Measurements from ENCODE around the gene GABARAP. TPM values are rescaled to one million over a fixed set of nuclear protein-coding genes. Genes with fewer than 3 reads are reported as not detected.

GABARAP gene
- total and polyA plus RNA-seq, 12 donors = 440 to 733 (median 517) TPM

DNA sequence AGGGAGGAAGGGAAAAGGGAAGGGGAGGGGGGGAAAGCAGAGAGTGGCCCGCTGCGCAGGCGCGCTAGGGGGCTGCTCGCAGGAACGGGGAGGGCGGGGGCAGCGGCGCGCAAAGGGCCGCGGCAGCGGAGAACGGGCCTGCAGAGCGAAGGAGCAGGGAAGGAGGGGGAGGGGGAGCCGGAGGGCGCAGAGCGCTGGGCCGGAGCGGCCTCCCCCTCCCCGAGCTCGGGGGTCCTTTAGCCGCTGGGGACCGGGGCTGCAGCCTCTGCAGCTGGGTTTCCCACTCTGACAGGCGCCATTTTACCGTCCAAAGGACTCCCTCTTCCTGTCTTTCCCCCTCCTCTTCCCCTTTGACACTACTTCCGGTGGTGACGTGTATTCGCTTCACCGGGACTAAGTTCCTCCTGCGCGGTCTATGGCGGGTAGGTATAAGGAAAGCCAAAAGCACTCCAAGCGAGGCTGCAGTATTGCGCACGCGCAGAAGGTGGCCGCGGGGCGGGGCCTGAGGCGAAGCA lies 9.5 kb upstream of the GABARAP start, which contains the start of gene CTDNEP1:
Gene CTDNEP1, minus strand, starts transcription at position 74 of the 515 bp plus-strand sequence. CDS start 438 bp downstream, outside the sequence.
- Histone ChIP-seq H3K4me1 (peaks cover 13 to 57% (median 41%) of the 10 kb centered on the region in 9 donors), H3K4me3 (peak within 1 kb of the TSS; percentile 65 to 100 (median 90)), H3K36me3 (peaks cover 0 to 42% (median 24%) of the 10 kb centered on the region in 9 donors), H3K27me3 (no peaks in the 10 kb centered on the region), H3K27ac (peak within 1 kb of the TSS; percentile 96 to 100 (median 99)), H3K9me3 (no peaks in the 10 kb centered on the region)
- DNase-seq = peak; percentile 97 to 99
- TF ChIP-seq, protein P1, sequence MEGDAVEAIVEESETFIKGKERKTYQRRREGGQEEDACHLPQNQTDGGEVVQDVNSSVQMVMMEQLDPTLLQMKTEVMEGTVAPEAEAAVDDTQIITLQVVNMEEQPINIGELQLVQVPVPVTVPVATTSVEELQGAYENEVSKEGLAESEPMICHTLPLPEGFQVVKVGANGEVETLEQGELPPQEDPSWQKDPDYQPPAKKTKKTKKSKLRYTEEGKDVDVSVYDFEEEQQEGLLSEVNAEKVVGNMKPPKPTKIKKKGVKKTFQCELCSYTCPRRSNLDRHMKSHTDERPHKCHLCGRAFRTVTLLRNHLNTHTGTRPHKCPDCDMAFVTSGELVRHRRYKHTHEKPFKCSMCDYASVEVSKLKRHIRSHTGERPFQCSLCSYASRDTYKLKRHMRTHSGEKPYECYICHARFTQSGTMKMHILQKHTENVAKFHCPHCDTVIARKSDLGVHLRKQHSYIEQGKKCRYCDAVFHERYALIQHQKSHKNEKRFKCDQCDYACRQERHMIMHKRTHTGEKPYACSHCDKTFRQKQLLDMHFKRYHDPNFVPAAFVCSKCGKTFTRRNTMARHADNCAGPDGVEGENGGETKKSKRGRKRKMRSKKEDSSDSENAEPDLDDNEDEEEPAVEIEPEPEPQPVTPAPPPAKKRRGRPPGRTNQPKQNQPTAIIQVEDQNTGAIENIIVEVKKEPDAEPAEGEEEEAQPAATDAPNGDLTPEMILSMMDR (IDR thresholded peaks at IDR 0.05) = no peak
- WGBS, 2 donors = 1% methylated on average over 32 to 41 of the region's 41 CpGs
- intact Hi-C loops (cut with DNase I) = loop anchor here in 4 of 10 donors (2.0 to 10.0 kb wide), 5 partner anchors 29 to 323 kb away; partner anchors contain the start of genes CD68 (in 1 of the 4), SENP3 (in 1 of the 4) and SLC2A4 (in 1 of the 4)
- peak; percentile 93 to 96 (median 95) for ATAC-seq

DNA sequence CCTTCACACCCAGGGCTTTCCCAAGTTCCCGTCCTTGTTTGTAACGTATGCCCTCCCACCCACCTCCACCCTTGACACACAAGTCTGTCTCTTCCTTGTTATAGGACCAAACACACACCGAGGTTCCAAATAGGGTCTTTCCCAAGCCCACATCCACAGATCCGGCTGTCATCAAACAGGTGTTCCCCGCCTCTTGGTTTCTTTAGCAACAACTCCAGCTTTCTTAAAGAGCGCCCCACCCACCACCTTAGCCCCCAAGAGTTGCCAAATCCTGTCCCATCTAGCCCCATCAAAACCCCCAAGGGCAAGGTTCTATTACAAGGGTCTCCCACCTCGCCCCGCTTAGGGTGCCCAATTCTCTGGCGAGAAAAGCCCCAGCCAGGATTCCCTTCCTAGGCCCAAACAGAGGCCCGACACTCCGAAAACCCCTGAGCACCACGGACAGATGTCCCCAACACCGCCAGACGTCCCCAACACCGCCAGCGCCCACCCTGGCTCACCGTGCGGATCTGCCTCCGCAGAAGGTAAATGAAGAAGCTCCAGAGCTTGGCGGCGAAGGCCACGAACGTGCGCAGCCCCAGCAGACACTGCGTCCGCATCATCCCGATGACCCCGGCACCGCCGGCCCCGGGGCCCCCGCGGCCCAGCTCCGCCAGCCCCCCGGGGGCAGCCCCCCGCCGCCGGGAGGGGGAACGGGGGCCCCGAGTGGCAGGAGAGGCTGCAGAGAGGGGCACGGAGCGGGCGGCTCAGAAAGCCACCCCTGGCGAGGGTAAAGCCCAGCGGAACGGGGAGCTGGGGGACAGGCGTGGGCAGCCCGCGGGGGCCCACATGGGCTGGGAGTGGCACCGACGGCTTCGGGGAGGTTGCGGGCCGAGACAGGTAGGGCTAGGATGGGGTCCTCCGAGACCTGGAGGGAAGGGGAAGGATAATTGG lies 8.7 kb upstream of the GABARAP start:
- Histone ChIP-seq H3K4me1 (peaks cover 13 to 57% (median 41%) of the 10 kb centered on the region in 9 donors), H3K27me3 (no peaks in the 10 kb centered on the region), H3K4me3 (peak overlapping the region; percentile 65 to 100 (median 90)), H3K9me3 (no peaks in the 10 kb centered on the region), H3K36me3 (peaks cover 0 to 42% (median 23%) of the 10 kb centered on the region in 9 donors), H3K27ac (peak overlapping the region; percentile 96 to 100 (median 99))
- DNase-seq (no peak), ATAC-seq (peak in 2 of 8 donors; percentile 0)
- 1 to 3% methylated on average over 45 to 55 of the region's 55 CpGs for WGBS, 2 donors
- intact Hi-C loops (cut with DNase I) = loop anchor here in 3 of 10 donors (5.0 to 10.0 kb wide), 3 partner anchors 46 to 324 kb away; partner anchors contain the start of genes CD68 (in 1 of the 3) and SENP3 (in 1 of the 3)
- TF ChIP-seq, protein P1 (IDR thresholded peaks at IDR 0.05) = no peak

DNA sequence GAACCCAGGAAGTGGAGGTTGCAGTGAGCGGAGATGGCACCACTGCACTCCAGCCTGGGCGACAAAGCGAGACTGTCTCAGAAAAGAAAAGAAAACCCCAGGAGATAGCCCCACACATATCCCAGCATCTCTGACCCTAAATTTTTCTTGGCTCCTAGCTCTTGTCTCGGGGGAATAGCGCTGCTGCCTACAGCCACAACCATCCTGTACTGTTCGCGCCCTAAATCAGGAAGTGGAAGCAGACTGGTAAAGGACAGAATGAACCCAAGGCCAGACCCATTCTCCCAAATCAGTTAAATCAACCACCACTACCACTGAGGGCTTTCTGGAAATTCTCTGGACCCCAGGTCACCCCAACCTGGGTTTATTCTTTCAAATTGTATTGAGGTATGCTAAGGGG lies 7.6 kb upstream of the GABARAP start:
- ATAC-seq (no peak), DNase-seq (no peak)
- H3K4me1 ChIP-seq = peaks cover 13 to 57% (median 41%) of the 10 kb centered on the region in 9 donors
- H3K4me3 ChIP-seq = peak overlapping the region in 9 of 10 donors; percentile 65 to 100 (median 91)
- TF ChIP-seq, protein P1 (IDR thresholded peaks at IDR 0.05) = no peak
- H3K27me3 ChIP-seq = no peaks in the 10 kb centered on the region
- WGBS, 2 donors = 80 to 84% methylated on average over 7 of the region's 7 CpGs
- H3K36me3 ChIP-seq = peaks cover 0 to 42% (median 19%) of the 10 kb centered on the region in 9 donors
- no peaks in the 10 kb centered on the region for H3K9me3 ChIP-seq
- peak overlapping the region in 9 of 10 donors; percentile 6 to 100 (median 99) for H3K27ac ChIP-seq
- intact Hi-C loops (cut with DNase I) = loop anchor here in 3 of 10 donors (5.0 to 10.0 kb wide), 3 partner anchors 47 to 325 kb away; partner anchors contain the start of genes CD68 (in 1 of the 3) and SENP3 (in 1 of the 3)

DNA sequence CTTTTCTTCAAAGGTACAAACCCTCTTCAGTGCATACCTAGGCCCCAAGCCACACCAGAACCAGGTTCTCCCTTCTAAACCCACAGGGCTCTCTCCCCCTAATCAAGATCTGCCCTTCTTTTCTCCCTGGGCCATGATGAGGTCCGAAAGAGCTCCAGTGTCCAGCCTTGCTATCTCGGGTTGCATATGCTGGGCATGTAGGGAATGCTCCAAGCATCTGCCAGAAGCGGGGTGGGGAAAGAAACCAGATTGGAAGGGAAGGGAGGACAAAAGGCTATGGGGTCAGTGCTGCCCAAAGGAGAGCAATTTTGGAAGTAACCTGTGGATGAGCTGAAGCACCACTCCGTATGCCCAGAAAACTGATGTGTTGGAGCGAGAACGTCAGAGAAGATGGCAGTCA lies 7.0 kb upstream of the GABARAP start:
- WGBS, 2 donors = 60 to 73% methylated on average over 6 of the region's 6 CpGs
- peak overlapping the region in 8 of 10 donors; percentile 33 to 100 (median 98) for H3K27ac ChIP-seq
- intact Hi-C loops (cut with DNase I) = no loop called here
- TF ChIP-seq, protein P1 (IDR thresholded peaks at IDR 0.05) = no peak
- H3K36me3 ChIP-seq = peaks cover 0 to 42% (median 18%) of the 10 kb centered on the region in 9 donors
- H3K4me3 ChIP-seq = peak overlapping the region in 2 of 10 donors; percentile 86 to 100
- H3K4me1 ChIP-seq = peaks cover 13 to 57% (median 41%) of the 10 kb centered on the region in 9 donors
- no peaks in the 10 kb centered on the region for H3K9me3 ChIP-seq
- DNase-seq (no peak), ATAC-seq (no peak)
- no peaks in the 10 kb centered on the region for H3K27me3 ChIP-seq

Data from heart right ventricle (tissue), 16 donors.